B cell (primary cell): ENCODE measurements around the gene UPK1B.

Experiments
- CTCF ChIP-seq: fragments of 200-600 bp; IDR thresholded peaks from one replicate; pipeline ENCODE4 v1.8.0; 2022; ENCODE audit warnings: antibody characterized with exemption, mild to moderate bottlenecking
- EZH2 ChIP-seq: IDR thresholded peaks from 2 replicates; pipeline ENCODE4 v1.6.1; 2012; ENCODE audit warnings: borderline replicate concordance, low read depth, mild to moderate bottlenecking, moderate library complexity, low read length; ENCODE audit not compliant: insufficient read depth, poor library complexity, severe bottlenecking

- TF ChIP-seq CTCF, result no peak
- TF ChIP-seq EZH2, result no peak
Observed at GRCh38 chr3:119125742-119126504, 47.5 kb upstream of the UPK1B start.
